SK-N-DZ (cell line): ENCODE measurements around the gene TMEM163.
A peak's percentile ranks its signal among the peaks of the same experiment; 100 is the strongest.
"Not testable (repeated sequence)": the region's sequence is repeated elsewhere in the genome, so short reads cannot be mapped to it uniquely, and the experiment has no call there.

Source experiments
- DNase-seq: peaks from one replicate; pipeline ENCODE4 v3.0.0-alpha.2; 2015; ENCODE audit warnings: low spot score

Gene TMEM163

DNA sequence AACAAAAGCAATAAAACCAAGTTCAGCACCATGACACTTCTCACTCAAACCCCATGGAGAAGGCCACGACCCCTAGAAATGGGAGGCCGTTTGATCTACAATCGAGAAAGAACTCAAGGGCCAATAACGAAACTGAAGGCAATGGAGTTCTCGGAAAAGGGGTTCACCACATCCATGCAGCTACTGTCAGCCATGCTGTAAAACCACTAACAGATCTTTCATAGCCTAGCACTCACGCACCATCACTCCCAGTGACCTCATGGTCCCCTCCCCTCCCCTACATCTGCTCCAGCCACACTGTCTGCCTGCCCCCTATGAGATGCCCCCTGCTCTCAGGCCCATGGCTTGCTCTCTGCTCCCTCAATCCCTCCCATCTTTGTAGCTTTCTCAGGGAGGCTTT lies 135.3 kb downstream of the TMEM163 start:
- DNase-seq = no peak

DNA sequence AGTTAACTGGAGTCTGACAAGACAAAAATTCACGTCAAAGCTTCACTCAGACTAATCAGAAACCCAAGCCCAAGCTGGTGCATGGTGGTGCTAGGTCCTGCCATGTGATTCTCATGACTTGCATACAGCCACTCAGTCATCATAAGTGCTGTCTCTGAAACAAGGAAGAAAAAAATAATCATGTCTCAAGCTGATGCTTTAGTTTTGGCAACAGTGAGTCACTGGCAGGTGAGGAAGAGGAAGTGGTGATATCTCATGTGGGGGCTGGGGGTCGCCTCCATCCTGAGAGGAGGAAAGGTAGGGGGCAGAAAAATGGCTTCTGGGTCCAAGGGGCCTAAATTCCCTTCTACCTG lies 136.3 kb downstream of the TMEM163 start:
- DNase-seq = no peak

DNA sequence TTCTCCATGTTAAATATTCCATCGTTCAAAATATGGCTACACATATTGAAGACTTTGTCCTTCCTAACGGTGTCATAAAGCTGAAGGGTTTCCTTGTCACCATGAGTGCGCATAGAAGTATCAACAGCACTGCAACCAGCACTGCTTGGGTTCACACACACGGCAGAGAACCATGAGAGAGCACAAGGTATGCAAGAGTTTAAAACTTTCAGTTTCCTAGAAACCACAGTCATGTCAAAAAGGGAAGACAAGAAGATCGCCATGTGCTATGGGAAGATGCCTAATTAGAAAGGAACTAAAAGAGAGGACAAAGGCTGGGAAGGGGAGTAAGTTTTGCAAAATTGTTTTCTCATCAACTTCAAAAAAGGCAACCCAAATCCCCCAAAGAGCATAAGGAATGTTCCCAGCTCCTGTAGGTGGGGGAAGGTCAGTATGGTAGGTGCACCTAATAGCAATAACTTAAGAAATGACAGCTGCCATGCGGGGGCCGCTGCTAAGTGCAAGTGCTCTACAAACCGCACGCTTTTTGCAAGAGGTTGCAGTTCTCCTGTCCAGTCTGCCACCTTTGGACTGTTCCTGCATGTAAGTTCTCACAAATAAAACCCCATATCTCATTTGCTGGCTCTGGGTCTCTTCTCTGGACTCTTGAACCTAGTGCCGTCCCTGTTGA lies 136.8 kb downstream of the TMEM163 start:
- DNase-seq = no peak

DNA sequence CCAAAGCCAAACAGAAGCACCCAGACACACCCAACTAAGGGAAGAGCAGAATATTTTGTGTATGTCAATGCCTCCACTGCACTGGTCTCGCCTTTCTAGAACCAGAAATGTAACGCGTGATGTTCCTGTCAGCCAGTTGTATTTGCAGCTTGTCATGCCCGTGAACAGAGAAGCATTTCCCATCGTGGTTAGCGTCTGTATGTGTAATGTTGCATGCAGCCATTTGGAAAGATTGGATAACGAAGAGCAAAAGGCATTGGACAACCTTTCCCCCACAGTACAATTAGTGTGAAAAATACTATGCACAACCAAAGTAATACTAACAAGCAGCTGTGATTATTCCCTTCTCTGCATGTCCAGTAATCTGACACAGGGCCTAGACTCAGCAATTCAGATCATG lies 140.5 kb downstream of the TMEM163 start:
- DNase-seq = no peak

DNA sequence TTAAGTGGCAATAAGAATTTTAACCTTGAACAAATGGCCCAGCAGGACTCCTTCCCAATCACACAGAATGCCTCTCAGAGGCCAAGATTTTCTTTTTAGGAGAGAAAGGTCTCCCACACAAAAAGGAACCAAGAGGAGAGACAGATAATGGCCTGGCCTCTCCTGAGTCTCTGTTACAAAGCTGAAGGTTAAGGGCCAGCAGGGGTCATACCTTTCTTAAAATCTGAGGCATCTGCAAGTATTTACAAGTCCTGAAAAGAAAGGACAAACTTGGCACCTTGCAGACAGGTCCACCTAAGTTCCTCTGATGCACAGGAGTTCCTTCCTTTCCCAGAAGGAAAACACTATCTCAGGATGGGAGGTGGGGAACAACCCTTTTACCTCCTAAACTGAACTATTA lies 142.3 kb downstream of the TMEM163 start:
- DNase-seq = no peak

DNA sequence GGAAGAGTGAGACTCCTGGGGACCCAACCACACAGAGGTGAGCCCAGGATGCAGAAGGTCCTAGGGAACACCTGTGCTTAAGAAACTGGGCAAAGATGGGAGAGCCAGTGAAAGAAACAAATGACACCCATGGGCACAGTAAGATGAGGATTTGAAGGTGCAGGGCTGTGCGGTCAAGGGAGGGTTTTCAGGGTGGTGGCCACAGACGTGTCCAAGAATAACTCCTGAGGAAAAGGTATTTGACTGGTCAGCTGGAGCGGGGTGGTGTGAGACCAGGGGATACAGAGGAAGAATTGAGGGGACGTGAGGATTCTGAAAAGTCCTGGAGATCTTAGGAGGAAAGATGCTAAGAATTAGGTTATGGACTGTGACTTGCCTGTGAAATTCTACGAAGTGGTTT lies 142.9 kb downstream of the TMEM163 start:
- no peak for DNase-seq

DNA sequence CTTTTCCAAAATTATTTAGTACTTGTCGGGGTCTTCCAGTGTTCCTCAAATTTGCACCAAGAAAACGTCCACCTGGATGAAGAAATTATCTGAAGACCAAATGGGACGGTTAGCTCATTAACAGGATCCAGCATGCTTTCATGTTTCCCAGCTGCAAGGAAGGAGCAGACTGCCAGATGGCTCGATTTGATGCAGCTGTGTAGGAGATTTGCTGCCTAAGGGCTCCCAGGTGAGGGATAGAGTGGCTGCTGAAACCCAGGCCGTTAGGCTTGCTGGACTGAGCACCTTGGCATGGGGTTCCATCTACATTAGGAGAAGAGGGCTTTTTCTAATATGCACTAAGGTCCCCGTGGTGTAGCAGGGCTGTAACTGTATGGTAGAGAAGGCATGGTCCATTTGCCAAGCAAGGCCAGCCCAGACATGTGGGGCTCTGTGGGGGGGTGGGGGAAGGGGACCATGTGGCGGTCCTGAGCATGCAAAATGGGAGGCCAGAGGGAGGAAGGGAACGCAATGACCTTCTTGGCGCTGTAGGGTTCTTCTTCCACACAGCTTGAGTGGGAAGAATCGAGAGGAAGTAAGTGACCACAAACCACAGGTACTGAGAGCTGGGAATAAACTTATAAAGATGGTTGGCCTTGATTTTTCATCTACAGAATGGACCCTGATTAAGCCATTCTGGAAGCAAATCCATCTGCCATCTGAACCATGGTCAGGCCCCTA lies 144.0 kb downstream of the TMEM163 start:
- peak; percentile 26 for DNase-seq

DNA sequence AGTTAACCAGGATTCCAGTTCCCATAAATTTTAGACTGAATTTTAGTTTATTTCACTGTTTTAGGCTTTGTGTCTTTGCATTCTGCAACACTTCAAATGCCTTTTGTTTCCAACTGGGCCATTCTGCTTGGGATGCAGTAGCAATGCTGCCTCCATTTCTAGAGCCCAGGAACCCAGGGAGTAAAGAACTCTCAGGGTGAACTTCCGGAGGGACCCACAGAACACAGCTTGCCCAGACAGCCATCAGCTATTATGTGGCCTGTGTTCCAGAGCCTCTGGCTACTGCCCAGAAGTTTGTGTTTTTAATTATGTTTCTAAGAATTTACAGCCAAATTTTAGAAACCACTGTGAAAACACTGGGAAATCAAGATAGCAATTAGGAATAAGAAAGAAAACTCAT lies 145.1 kb downstream of the TMEM163 start:
- no peak for DNase-seq

DNA sequence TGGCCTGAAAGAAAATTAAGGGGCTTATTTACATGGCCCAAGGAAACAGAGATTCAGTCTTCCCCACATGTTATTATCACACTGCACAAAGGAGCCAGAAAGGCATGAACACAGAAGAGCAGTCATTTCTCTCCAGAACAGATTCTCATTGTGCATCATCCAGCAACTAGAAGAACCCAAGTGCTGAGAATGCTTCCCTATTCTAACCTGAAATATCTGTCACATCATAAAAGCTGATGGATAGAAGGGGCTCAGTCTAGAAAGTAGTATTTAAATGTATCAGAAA lies 145.8 kb downstream of the TMEM163 start:
- no peak for DNase-seq

DNA sequence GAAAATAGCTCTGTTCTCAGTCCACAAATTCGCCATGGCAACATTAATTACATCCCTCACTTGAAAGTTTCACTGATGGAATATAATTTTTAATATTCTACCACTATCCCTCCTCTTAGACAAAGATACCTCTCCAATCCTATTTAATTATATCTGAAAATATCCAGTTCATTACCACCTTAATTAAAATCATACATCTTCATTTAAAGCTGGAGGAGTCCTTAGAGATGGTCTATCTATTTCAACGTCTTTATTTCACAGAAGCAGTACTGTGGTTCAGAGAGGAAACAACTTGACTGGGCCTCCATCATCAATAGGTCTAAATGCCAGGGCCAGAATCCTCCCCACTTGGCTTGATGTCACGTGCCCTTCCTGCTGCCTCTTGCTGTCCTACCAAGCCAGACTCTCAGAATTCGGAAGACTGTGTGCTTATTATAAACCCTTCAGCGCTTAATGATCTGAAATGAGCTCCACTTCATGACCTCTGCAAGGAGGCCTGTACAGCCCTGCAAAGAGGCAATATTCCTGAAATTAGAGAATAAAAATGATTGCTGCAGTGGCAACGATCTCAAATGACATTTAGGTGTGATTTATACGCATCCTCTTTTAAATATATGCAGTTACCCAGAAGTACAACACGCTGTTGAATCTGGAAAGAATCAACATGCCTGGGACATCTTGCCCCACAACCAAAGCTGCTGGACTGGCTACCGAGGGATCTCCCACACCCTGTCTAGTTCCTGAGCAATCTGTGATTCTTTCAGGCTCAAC lies 146.3 kb downstream of the TMEM163 start:
- DNase-seq = no peak

DNA sequence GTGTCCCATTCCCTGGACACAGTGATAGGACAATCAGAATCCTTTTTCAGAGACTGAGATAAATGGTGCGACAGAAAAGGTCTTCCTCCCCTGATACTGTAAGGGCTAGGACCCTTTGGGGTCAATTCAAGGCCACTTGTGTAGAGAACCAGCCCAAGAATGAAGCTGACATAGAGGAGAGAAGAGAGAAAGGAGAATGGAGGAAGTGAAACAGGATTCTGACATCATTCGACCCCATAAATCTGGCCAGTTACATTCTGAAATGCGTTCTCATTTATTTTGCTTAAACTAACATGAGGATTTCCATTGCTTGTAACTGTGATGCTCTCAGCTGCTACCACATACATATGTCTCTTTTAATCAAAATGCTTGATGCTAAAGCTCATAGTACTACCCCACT lies 148.1 kb downstream of the TMEM163 start:
- no peak for DNase-seq

DNA sequence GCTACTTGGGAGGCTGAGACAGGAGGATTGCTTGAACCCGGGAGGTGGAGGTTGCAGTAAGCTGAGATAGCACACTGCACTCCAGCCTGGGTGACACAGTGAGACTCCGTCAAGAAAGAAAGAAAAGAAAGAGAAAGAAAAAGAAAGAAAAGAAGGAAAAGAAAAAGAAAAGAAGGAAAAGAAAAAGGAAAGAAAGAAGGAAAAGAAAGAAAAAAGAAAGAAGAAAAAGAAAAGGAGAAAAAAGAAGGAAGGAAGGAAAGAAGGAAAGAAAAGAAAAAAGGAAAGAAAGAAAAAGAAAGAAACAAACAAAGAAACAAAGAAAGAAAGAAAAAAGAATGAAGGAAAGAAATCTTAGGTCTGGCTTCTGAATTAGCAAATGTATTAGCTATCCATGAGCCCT lies 150.4 kb downstream of the TMEM163 start:
- no peak for DNase-seq

DNA sequence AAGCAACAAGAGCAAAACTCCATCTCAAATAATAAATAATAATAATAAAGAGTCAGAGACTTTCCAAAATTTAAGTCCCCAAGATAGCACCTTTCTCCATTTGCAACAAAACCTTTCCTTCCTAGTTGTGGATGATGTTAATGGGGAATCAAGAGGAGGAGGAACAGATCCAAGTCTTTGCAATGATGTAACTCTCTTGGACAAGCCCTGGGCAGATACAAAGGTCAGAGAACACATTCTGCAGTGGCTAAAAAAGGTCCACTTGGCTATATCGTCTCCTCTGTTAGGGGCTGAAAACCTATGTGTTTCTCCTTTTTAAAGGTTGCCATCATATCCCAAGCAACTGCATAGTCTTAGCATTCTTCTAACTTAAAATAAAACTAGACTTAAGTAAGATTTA lies 151.1 kb downstream of the TMEM163 start:
- no peak for DNase-seq

DNA sequence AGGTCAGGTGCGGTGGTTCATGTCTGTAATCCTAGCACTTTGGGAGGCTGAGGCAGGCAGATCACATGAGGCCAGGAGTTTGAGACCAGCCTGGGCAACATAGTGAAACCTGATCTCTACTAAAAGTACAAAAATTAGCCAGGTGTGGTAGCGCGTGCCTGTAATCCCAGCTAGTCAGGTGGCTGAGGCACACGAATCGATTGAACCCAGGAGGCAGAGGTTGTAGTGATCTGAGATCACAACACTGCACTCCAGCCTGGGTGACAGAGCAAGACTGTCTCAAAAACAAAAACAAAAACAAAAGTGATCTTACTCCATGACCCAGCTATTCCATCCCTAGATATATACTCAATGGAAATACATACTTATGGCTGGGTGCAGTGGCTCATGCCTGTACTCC lies 153.8 kb downstream of the TMEM163 start:
- DNase-seq = not testable (repeated sequence)

DNA sequence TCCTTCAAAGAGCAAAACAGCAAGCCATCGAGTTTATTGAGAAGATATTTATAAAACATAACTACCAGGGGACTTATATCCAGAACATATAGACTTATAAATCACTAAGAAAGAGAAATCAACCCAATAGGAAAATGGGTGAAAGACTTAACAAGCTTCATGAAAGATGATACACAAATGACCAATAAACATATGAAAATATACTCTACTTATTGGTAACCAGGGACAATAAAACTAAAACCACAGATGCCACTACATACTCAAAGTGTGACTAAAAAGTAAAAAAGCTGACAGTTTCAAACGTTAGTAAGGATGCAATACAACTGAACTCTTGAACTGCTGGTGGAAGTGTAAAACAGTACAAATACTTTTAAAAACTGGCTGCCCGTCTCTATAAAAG lies 154.3 kb downstream of the TMEM163 start:
- no peak for DNase-seq

DNA sequence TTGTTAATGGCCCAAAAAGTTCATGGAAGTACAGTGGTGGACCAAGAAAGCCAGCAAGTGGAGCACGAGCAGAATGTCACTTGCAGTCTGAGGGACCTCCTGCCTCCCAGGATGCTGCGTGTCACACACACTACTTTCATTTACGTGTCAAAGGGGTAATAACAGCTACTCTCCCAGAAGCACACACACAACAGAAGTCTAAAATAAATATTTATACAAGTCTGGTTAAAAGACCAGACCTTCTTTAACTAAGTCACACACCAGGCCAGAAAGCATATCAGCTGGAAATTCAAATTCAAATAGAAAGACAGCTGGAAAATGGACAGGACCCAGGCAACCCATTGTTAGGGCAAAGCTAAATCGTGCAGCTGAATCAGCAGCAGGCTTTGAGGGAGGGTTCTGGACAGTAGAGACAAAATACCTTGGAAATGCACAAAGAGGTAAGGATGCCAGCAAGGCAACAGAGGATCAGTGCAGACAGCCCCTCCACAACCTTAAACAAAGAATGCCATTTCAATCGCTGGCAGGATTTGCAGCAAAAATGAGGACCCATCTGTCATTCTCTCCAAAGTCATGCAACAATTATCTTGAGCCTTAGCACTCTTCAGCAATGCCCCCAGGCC lies 160.5 kb downstream of the TMEM163 start:
- DNase-seq = no peak

DNA sequence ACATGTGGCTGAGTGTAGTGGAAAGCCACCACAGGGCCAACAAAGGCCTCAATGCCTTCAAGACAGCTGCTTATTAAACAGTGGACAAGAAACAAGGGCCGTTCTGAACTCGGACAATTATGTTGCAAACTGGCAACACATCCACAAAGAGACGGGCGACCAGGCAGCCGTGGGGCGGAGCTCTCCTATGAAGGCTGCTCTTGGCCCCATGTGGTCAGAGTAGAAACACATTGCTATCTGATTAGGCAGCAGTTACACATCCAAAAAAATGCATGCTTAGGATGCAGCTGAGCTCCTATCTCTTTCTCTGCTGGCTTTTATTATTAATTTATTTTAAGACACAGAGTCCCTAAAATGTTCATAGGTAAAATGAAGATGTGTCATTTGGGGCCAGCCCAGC lies 163.4 kb downstream of the TMEM163 start:
- DNase-seq = no peak

DNA sequence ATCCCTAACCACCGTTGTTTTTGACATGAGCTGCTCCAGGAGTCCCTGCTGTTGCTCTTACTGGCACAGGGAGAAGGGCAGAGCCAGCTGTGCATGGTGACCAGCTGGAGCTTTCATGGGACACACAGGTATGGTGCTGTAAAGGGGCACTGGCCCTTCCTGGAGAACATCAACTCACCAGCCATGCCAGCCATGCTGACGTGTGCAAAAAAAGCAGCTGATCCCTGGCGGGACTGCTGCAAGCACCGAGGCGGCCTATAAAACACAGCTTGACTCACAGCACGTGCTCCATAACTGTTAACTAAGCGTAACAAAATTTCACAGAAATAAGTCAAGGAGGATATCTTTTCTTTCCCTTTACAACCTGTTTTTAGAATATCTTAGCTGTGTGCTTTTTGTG lies 165.1 kb downstream of the TMEM163 start:
- no peak for DNase-seq

DNA sequence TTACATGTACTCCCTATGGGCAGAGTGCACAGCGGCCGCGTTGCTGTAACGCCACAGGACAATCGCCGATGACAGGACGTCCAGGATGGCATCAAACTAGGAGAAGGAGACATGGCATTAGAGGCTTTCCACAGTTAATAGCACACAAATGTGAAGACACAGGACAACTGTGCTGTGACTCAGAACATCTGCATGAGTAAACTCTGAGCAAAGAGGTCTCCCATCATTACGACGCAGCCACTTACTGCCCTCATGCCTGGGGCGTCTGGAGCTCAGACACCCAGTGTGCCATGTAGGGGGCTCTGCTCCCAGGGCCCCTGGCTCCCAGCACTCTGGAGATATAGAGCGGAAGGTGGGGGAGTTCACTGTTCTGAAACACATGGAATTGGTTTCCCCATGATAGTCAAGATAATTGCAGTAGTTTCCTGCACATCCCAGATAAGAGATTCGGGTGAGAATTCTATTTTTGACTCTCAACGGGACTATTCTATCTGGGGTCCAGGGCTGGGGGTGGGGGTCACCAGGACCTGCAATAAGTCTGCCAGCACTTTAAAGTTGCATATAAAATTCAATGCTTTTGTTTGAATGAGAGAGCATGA lies 168.1 kb downstream of the TMEM163 start:
- no peak for DNase-seq

DNA sequence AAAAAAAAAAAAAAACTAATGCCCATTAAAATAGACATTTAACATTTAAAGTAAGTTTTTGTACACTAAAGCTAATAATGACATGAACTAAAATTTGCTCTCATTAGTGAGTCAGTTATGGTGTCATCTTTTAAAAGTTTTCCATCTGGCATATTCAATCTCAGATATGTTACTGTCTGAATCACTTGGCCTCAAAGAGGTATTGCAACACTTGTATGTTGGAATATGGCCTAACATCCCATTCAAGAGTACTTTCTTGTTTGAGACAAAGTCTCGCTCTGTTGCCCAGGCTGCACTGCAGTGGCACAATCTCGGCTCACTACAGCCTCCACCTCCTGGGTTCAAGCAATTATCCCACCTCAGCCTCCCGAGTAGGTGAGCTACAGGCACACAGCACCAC lies 169.7 kb downstream of the TMEM163 start:
- no peak for DNase-seq

DNA sequence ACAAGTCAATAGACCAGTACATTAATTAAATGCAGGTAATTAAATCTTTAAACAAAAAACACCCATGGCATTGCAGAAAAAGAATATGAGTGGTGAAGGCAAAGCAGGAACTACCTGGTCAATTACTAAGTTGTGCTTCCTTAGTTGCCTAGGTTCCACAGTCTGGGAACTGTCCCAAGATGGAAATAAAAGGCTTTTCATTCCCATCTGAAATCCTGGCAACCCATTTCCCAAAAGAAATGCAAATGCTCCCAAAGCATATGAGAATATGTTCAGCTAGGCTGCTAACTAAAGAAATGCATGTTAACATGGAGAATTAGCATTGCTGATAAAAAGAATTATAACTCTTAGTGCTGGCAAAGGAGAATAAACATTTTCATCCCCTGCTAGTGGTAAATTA lies 177.8 kb downstream of the TMEM163 start:
- no peak for DNase-seq

DNA sequence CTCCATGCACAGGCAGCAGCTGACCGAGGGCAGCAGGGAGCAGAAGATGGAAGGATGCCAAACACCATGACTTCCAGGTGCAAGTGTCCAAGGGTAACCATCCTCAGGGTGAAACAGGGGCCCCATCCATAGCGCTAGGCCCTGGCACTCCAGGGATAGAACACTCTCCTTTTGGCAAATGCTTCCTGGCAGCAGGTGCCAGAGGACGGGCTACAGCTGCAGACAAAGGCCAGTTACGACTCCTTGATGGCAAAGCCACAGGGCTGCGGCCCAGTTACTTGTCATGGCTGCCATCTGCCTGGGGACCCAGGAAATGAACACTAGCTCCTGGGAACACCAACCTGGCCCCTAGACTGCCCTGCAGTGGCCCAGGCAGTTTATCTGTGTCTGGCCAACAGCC lies 178.8 kb downstream of the TMEM163 start:
- no peak for DNase-seq
